Tibial nerve (tissue), 4 donors: ENCODE data around the gene DDX39B. TPM values are rescaled to one million over a fixed set of nuclear protein-coding genes. Genes with fewer than 3 reads are reported as not detected.

Experiments
- DNase-seq, 2 donors: peaks; one replicate each; pipeline ENCODE4 v3.0.0-alpha.2; 2019; ENCODE audit warnings: low spot score in 2 of 2
- H3K27ac ChIP-seq, 4 donors: fragments of 200-600 bp; sonication (generic) in 3 of 4; one replicate each; pipeline ENCODE4 v1.5.1; 2017 to 2019; ENCODE audit warnings: mild to moderate bottlenecking in 1 of 4
- H3K27me3 ChIP-seq, 2 donors: fragments of 200-600 bp; sonication (generic) in 1 of 2; one replicate each; pipeline versions ENCODE4 v1.5.1 to v1.6.0; 2017 to 2019
- H3K36me3 ChIP-seq, 3 donors: fragments of 200-600 bp; sonication (generic); one replicate each; pipeline ENCODE4 v1.5.1; 2018 to 2019
- H3K4me1 ChIP-seq, 4 donors: fragments of 200-600 bp; sonication (generic) in 3 of 4; one replicate each; pipeline ENCODE4 v1.5.1; 2017 to 2019
- H3K4me3 ChIP-seq, 4 donors: fragments of 200-600 bp; sonication (generic) in 3 of 4; one replicate each; pipeline ENCODE4 v1.5.1; 2017 to 2019; ENCODE audit warnings: mild to moderate bottlenecking in 1 of 4, moderate library complexity in 1 of 4
- H3K9me3 ChIP-seq, 4 donors: fragments of 200-600 bp; sonication (generic) in 3 of 4; one replicate each; pipeline ENCODE4 v1.5.1; 2017 to 2019
- CTCF ChIP-seq, 5 experiments: fragments of 200-600 bp in 3 of 5; fragments of 450-650 bp in 2 of 5; sonication (generic) in 3 of 5; IDR thresholded peaks; one replicate each; pipeline ENCODE4 v1.5.1; 2016 to 2019; ENCODE audit warnings: antibody characterized with exemption in 5 of 5, mild to moderate bottlenecking in 3 of 5, moderate library complexity in 2 of 5
- EP300 ChIP-seq, 2 donors: sonication (generic); formaldehyde crosslinking; IDR thresholded peaks; one replicate each; pipeline ENCODE4 v1.6.1; 2017; ENCODE audit warnings: antibody characterized with exemption in 2 of 2, mild to moderate bottlenecking in 1 of 2
- POLR2A ChIP-seq, 2 donors: fragments of 450-650 bp; IDR thresholded peaks; one replicate each; pipeline ENCODE4 v1.6.1; 2017; ENCODE audit warnings: antibody characterized with exemption in 2 of 2, mild to moderate bottlenecking in 2 of 2, moderate library complexity in 2 of 2
- WGBS, 2 donors: methylation state at CpG; one replicate each; pipeline ENCODE4 v1.1.5; 2018; 5-methylcytosine and 5-hydroxymethylcytosine counted together
- total RNA-seq, 4 donors: library from RNA; depleted of rRNA; stranded (reverse); fragments of >200 nt; gene quantifications; one replicate each; pipeline ENCODE4 v1.1.0, GENCODE V29; 2016

The DDX39B gene
- total RNA-seq, 4 donors from 2014 or later, result 306 to 436 (median 358) TPM

- H3K9me3 ChIP-seq, result no peaks in the 10 kb centered on the region
- H3K4me3 ChIP-seq, result no peak overlapping the region
- H3K36me3 ChIP-seq, result no peaks in the 10 kb centered on the region
- 91 to 93% methylated on average over 3 of the region's 3 CpGs for WGBS, 2 donors
- H3K27me3 ChIP-seq, result no peaks in the 10 kb centered on the region
- no peak for TF ChIP-seq POLR2A (IDR thresholded peaks at IDR 0.05)
- TF ChIP-seq EP300 (IDR thresholded peaks at IDR 0.05), result no peak
- TF ChIP-seq CTCF (IDR thresholded peaks at IDR 0.05), result no peak
- no peak for DNase-seq
- H3K27ac ChIP-seq, result no peak overlapping the region
- peaks cover 0 to 19% (median 9%) of the 10 kb centered on the region in 4 donors for H3K4me1 ChIP-seq
Observed at GRCh38 chr6:31579119-31579505, 37.3 kb upstream of the DDX39B start.

DNA sequence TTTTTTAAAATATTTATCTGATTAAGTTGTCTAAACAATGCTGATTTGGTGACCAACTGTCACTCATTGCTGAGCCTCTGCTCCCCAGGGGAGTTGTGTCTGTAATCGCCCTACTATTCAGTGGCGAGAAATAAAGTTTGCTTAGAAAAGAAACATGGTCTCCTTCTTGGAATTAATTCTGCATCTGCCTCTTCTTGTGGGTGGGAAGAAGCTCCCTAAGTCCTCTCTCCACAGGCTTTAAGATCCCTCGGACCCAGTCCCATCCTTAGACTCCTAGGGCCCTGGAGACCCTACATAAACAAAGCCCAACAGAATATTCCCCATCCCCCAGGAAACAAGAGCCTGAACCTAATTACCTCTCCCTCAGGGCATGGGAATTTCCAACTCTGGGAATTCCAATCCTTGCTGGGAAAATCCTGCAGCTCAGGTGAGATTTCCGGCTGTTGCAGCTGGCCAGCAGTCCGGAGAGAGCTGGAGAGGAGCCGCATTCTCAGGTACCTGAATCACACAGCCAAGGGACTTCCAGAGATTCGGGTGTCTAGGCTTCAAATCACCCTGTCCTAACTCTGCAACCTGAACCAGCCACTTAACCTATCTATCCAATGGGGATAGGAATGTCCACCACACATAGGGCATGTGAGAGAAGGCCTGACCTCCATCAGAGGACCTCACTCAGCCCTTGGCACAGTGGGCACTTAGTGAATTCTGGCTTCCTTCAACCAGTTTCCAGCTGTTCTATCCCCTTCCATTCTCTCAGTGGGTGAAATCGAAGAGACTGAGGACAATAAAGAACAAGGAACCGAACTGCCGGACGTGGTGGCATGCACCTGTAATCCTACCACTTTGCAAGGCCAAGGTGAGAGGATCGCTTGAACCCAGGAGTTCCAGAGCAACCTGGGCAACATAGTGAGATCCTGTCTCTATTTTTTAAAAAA, 36.6 kb upstream of the DDX39B start:
- Histone ChIP-seq H3K4me1 (peaks cover 0 to 19% (median 9%) of the 10 kb centered on the region in 4 donors), H3K36me3 (no peaks in the 10 kb centered on the region), H3K27ac (no peak overlapping the region), H3K9me3 (no peaks in the 10 kb centered on the region), H3K27me3 (no peaks in the 10 kb centered on the region), H3K4me3 (no peak overlapping the region)
- no peak for DNase-seq
- 83 to 88% methylated on average over 12 of the region's 12 CpGs for WGBS, 2 donors
- no peak for TF ChIP-seq CTCF (IDR thresholded peaks at IDR 0.05)
- no peak for TF ChIP-seq POLR2A (IDR thresholded peaks at IDR 0.05)
- TF ChIP-seq EP300 (IDR thresholded peaks at IDR 0.05), result no peak

- Histone ChIP-seq H3K27ac (no peak overlapping the region), H3K9me3 (no peaks in the 10 kb centered on the region), H3K27me3 (no peaks in the 10 kb centered on the region), H3K4me1 (peaks cover 0 to 17% (median 9%) of the 10 kb centered on the region in 4 donors), H3K36me3 (no peaks in the 10 kb centered on the region), H3K4me3 (no peak overlapping the region)
- TF ChIP-seq POLR2A (IDR thresholded peaks at IDR 0.05), result no peak
- no peak for TF ChIP-seq CTCF (IDR thresholded peaks at IDR 0.05)
- no peak for TF ChIP-seq EP300 (IDR thresholded peaks at IDR 0.05)
- WGBS, 2 donors, result 83 to 87% methylated on average over 3 of the region's 3 CpGs
- DNase-seq, result no peak
Observed at GRCh38 chr6:31577579-31577966, 35.8 kb upstream of the DDX39B start.

GRCh38 chr6:31576897-31577578, 35.2 kb upstream of the DDX39B start:
- TF ChIP-seq POLR2A (IDR thresholded peaks at IDR 0.05), result no peak
- no peak for TF ChIP-seq CTCF (IDR thresholded peaks at IDR 0.05)
- Histone ChIP-seq H3K4me3 (no peak overlapping the region), H3K9me3 (no peaks in the 10 kb centered on the region), H3K27ac (peak overlapping the region in 1 of 4 donors; percentile 7), H3K36me3 (no peaks in the 10 kb centered on the region), H3K27me3 (no peaks in the 10 kb centered on the region), H3K4me1 (peaks cover 0 to 12% (median 9%) of the 10 kb centered on the region in 4 donors)
- 87% methylated on average over 14 to 19 of the region's 19 CpGs for WGBS, 2 donors
- DNase-seq, result no peak
